HEK293T (cell line): ENCODE data around the gene SPEM2.

ENCODE experiments used
- FOXA1 ChIP-seq: fragments of 450-650 bp; IDR thresholded peaks from 2 replicates; pipeline ENCODE4 v1.6.1; 2016; ENCODE audit warnings: mild to moderate bottlenecking
- LEF1 ChIP-seq: fragments of 450-650 bp; IDR thresholded peaks from 2 replicates; pipeline ENCODE4 v1.6.1; 2017; ENCODE audit warnings: mild to moderate bottlenecking, borderline replicate concordance
- NFRKB ChIP-seq: fragments of 450-650 bp; IDR thresholded peaks from 2 replicates; pipeline ENCODE4 v1.6.1; 2016; ENCODE audit warnings: mild to moderate bottlenecking, moderate library complexity
- SP1 ChIP-seq: fragments of 450-650 bp; IDR thresholded peaks from 2 replicates; pipeline ENCODE4 v1.6.1; 2017
- ZNF384 ChIP-seq: fragments of 450-650 bp; IDR thresholded peaks from 2 replicates; pipeline ENCODE4 v1.6.1; 2016

- no peak for TF ChIP-seq SP1
- TF ChIP-seq LEF1 = no peak
- TF ChIP-seq ZNF384 = no peak
- no peak for TF ChIP-seq NFRKB
- no peak for TF ChIP-seq FOXA1
Measured at GRCh38 chr17:7463372-7463846, 38.0 kb downstream of the SPEM2 start.
